WTC11 (cell line): Measurements from ENCODE around the gene CH25H. TPM values are rescaled to one million over a fixed set of nuclear protein-coding genes. Genes with fewer than 3 reads are reported as not detected.
"Not testable (repeated sequence)": the region's sequence is repeated elsewhere in the genome, so short reads cannot be mapped to it uniquely, and the experiment has no call there.

ENCODE experiments used
- ATAC-seq: fragments of 200-7000 bp; cut with Tn5 transposase; 2 replicates; pipeline ENCODE4 v1.10.0; 2021; ENCODE audit warnings: mild to moderate bottlenecking, moderate library complexity
- CTCF ChIA-PET: fragments of 300-600 bp; sonication (Branson Sonifier 250); formaldehyde crosslinking; loops from one replicate; lab custom pipeline; 2021; ENCODE audit warnings: antibody characterized with exemption; lab: Charles Lee
- POLR2A ChIA-PET: fragments of 350-600 bp; sonication (Branson Sonifier 250); formaldehyde crosslinking; loops from one replicate; lab custom pipeline; 2021; ENCODE audit warnings: antibody characterized with exemption; lab: Charles Lee
- DNase-seq: peaks from one replicate; pipeline ENCODE4 v3.0.0; 2021; ENCODE audit warnings: low spot score
- H3K27ac Mint-ChIP-seq: 2 replicates; pipeline ENCODE4 v1.8.0; 2021; ENCODE audit warnings: mixed read lengths
- H3K27me3 Mint-ChIP-seq: 2 replicates; pipeline ENCODE4 v1.8.0; 2021; ENCODE audit warnings: low read depth, mild to moderate bottlenecking, moderate library complexity, mixed read lengths
- H3K36me3 Mint-ChIP-seq: 2 replicates; pipeline ENCODE4 v1.8.0; 2021; ENCODE audit warnings: mixed read lengths
- H3K4me1 Mint-ChIP-seq: 2 replicates; pipeline ENCODE4 v1.8.0; 2022; ENCODE audit warnings: mixed read lengths
- H3K4me3 Mint-ChIP-seq: 2 replicates; pipeline ENCODE4 v1.8.0; 2021; ENCODE audit warnings: mild to moderate bottlenecking, moderate library complexity, mixed read lengths
- H3K9me3 Mint-ChIP-seq: 2 replicates; pipeline ENCODE4 v1.8.0; 2021; ENCODE audit warnings: mixed read lengths
- ESRRA ChIP-seq: sonication (generic); formaldehyde crosslinking; IDR thresholded peaks from 2 replicates; pipeline ENCODE4 v1.8.1; 2022; ENCODE audit warnings: mild to moderate bottlenecking, missing genetic modification reagents, borderline replicate concordance
- FOXK1 ChIP-seq: sonication (generic); formaldehyde crosslinking; IDR thresholded peaks from 2 replicates; pipeline ENCODE4 v1.8.0; 2022; ENCODE audit warnings: mild to moderate bottlenecking, moderate library complexity, missing genetic modification reagents
- GRHL2 ChIP-seq: fragments of 250-450 bp; sonication (Bioruptor Pico); IDR thresholded peaks from 2 replicates; pipeline ENCODE4 v1.8.0; 2022; ENCODE audit warnings: mild to moderate bottlenecking, moderate library complexity; ENCODE audit not compliant: insufficient replicate concordance, severe bottlenecking
- NFATC4 ChIP-seq: fragments of 250-450 bp; sonication (Bioruptor Pico); IDR thresholded peaks from 2 replicates; pipeline ENCODE4 v1.9.0; 2021; ENCODE audit warnings: mild to moderate bottlenecking
- NR2C2 ChIP-seq: sonication (generic); formaldehyde crosslinking; IDR thresholded peaks from 2 replicates; pipeline ENCODE4 v1.8.0; 2022; ENCODE audit warnings: mild to moderate bottlenecking, missing genetic modification reagents
- NR3C1 ChIP-seq: sonication (generic); formaldehyde crosslinking; conservative IDR thresholded peaks from 2 replicates; pipeline ENCODE4 v1.8.1; 2023; ENCODE audit warnings: low read depth, mild to moderate bottlenecking, missing genetic modification reagents
- OVOL2 ChIP-seq: fragments of 250-450 bp; sonication (Bioruptor Pico); IDR thresholded peaks from 2 replicates; pipeline ENCODE4 v1.9.0; 2021; ENCODE audit warnings: mild to moderate bottlenecking, borderline replicate concordance
- RELA ChIP-seq: sonication (generic); formaldehyde crosslinking; IDR thresholded peaks from 2 replicates; pipeline ENCODE4 v1.8.1; 2022; ENCODE audit warnings: missing genetic modification reagents, mild to moderate bottlenecking, borderline replicate concordance
- RORB ChIP-seq: fragments of 250-450 bp; sonication (Bioruptor Pico); IDR thresholded peaks from 2 replicates; pipeline ENCODE4 v1.9.0; 2021; ENCODE audit warnings: mild to moderate bottlenecking
- SOX15 ChIP-seq: fragments of 250-450 bp; sonication (Bioruptor Pico); IDR thresholded peaks from 2 replicates; pipeline ENCODE4 v1.9.0; 2021; ENCODE audit warnings: mild to moderate bottlenecking
- SP1 ChIP-seq: sonication (generic); formaldehyde crosslinking; conservative IDR thresholded peaks from 2 replicates; pipeline ENCODE4 v1.8.1; 2022; ENCODE audit warnings: missing genetic modification reagents
- TCF7 ChIP-seq: sonication (generic); formaldehyde crosslinking; IDR thresholded peaks from 2 replicates; pipeline ENCODE4 v1.8.0; 2022; ENCODE audit warnings: mild to moderate bottlenecking, low read depth, missing genetic modification reagents, moderate library complexity
- TP53 ChIP-seq: sonication (generic); formaldehyde crosslinking; IDR thresholded peaks from 2 replicates; pipeline ENCODE4 v1.8.1; 2023; ENCODE audit warnings: mild to moderate bottlenecking, missing genetic modification reagents
- USF1 ChIP-seq: sonication (generic); formaldehyde crosslinking; IDR thresholded peaks from 2 replicates; pipeline ENCODE4 v1.8.0; 2022; ENCODE audit warnings: mild to moderate bottlenecking, missing genetic modification reagents
- ZBTB21 ChIP-seq: sonication (generic); formaldehyde crosslinking; IDR thresholded peaks from 2 replicates; pipeline ENCODE4 v1.8.1; 2023; ENCODE audit warnings: mild to moderate bottlenecking, missing genetic modification reagents, borderline replicate concordance
- ZMAT4 ChIP-seq: fragments of 250-450 bp; sonication (Bioruptor Pico); IDR thresholded peaks from 2 replicates; pipeline ENCODE4 v1.9.0; 2021; ENCODE audit warnings: mild to moderate bottlenecking
- ZNF317 ChIP-seq: sonication (generic); formaldehyde crosslinking; IDR thresholded peaks from 2 replicates; pipeline ENCODE4 v1.8.1; 2023; ENCODE audit warnings: low read depth, mild to moderate bottlenecking, moderate library complexity, missing genetic modification reagents, borderline replicate concordance
- ZNF416 ChIP-seq: fragments of 250-450 bp; sonication (Bioruptor Pico); IDR thresholded peaks from 2 replicates; pipeline ENCODE4 v1.9.0; 2021; ENCODE audit warnings: mild to moderate bottlenecking, inconsistent platforms
- ZNF425 ChIP-seq: fragments of 250-450 bp; sonication (Bioruptor Pico); conservative IDR thresholded peaks from 2 replicates; pipeline ENCODE4 v1.9.0; 2021; ENCODE audit warnings: mild to moderate bottlenecking
- total RNA-seq: library from RNA; stranded (reverse); gene quantifications from 3 replicates; pipeline ENCODE4 v1.2.3, GENCODE V29; 2021
- TF ChIP-seq, protein P1 (sequence below): sonication (generic); formaldehyde crosslinking; IDR thresholded peaks from 2 replicates; pipeline ENCODE4 v1.8.0; 2022; ENCODE audit warnings: mild to moderate bottlenecking, missing genetic modification reagents

Gene CH25H
- total RNA-seq, 1 experiment from 2014 or later: not detected

DNA sequence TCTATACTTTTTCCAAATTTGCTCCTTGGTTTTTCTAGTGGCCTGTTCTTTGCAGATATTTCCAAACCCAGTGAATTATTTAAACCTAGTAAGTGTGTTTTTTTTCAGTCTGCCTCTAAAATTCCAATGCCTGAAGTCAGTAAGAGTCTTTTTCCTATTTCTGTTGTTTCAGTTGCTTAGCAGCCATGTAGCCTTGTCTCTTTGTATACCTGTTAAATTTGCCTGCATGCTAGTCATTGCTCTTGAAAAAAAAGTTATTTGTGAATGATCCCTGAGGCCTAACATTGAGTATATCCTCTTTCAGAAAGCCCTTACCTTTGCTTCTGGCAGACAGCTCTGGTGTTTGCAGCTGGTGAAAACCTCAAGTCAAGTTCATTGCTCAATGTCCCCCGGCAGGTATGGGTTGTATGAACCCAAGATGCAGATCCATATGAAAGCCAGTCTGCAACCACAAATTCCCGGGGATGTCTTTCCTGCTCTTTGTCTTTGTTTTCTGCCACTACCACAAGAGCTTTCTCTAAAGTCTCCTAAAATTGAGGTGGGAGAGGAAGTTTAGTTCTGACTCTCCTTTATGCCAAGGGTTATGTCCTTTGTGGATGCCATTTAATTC lies 35.7 kb downstream of the CH25H start:
- CTCF ChIA-PET: no interaction called here
- DNase-seq (no peak), ATAC-seq (peak; percentile 69)
- H3K27ac Mint-ChIP-seq: no peak overlapping the region
- H3K9me3 Mint-ChIP-seq: no peaks in the 10 kb centered on the region
- no peaks in the 10 kb centered on the region for H3K36me3 Mint-ChIP-seq
- POLR2A ChIA-PET: no interaction called here
- TF ChIP-seq RELA (no peak), ZNF317 (CRISPR knock-in tag) (peak; percentile 62; the same call in 1 of the 2 replicates), ZBTB21 (CRISPR knock-in tag) (no peak)
- no peak overlapping the region for H3K4me3 Mint-ChIP-seq
- peaks cover 18% of the 10 kb centered on the region for H3K4me1 Mint-ChIP-seq
- no peaks in the 10 kb centered on the region for H3K27me3 Mint-ChIP-seq

GRCh38 chr10:89168354-89168900 lies 38.7 kb downstream of the CH25H start:
- peaks cover 18% of the 10 kb centered on the region for H3K4me1 Mint-ChIP-seq
- H3K36me3 Mint-ChIP-seq, POLR2A ChIA-PET, H3K4me3 Mint-ChIP-seq, CTCF ChIA-PET, DNase-seq, H3K27ac Mint-ChIP-seq, H3K9me3 Mint-ChIP-seq, H3K27me3 Mint-ChIP-seq, ATAC-seq: not testable (repeated sequence)

DNA sequence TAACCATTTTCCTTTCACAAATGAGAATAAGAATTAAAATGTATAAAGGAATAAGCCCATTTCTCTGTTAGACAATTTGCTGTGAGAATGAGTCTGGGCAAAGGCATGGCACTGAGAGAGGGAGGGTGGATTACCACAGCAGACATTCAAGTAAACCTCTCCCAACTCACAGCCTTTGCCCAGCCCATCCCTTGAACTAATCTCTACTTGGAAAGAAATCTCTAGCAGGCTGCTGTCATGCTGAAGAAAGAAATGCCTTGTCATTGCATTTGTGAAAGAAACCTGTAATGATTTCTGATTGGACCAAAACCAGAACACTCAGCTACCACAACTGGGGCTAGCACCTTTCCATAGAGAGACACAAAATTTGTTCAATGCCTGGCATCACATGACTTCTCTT lies 39.2 kb downstream of the CH25H start:
- TF ChIP-seq NR3C1 (CRISPR knock-in tag) (no peak), RORB (CRISPR knock-in tag) (no peak), OVOL2 (CRISPR knock-in tag) (no peak), NR2C2 (CRISPR knock-in tag) (no peak), ZBTB21 (CRISPR knock-in tag) (no peak), TP53 (CRISPR knock-in tag) (no peak), USF1 (no peak), FOXK1 (CRISPR knock-in tag) (no peak), SP1 (CRISPR knock-in tag) (no peak), TCF7 (CRISPR knock-in tag) (no peak), NFATC4 (CRISPR knock-in tag) (no peak), ZNF416 (no peak), GRHL2 (no peak), ZMAT4 (CRISPR knock-in tag) (no peak), ZNF317 (CRISPR knock-in tag) (no peak), ESRRA (CRISPR knock-in tag) (no peak), SOX15 (CRISPR knock-in tag) (no peak), ZNF425 (CRISPR knock-in tag) (no peak)
- TF ChIP-seq, protein P1, sequence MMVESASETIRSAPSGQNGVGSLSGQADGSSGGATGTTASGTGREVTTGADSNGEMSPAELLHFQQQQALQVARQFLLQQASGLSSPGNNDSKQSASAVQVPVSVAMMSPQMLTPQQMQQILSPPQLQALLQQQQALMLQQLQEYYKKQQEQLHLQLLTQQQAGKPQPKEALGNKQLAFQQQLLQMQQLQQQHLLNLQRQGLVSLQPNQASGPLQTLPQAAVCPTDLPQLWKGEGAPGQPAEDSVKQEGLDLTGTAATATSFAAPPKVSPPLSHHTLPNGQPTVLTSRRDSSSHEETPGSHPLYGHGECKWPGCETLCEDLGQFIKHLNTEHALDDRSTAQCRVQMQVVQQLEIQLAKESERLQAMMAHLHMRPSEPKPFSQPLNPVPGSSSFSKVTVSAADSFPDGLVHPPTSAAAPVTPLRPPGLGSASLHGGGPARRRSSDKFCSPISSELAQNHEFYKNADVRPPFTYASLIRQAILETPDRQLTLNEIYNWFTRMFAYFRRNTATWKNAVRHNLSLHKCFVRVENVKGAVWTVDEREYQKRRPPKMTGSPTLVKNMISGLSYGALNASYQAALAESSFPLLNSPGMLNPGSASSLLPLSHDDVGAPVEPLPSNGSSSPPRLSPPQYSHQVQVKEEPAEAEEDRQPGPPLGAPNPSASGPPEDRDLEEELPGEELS: no peak
- DNase-seq: no peak
- peaks cover 14% of the 10 kb centered on the region for H3K4me1 Mint-ChIP-seq
- no peak for ATAC-seq
- ChIA-PET POLR2A (no interaction called here), CTCF (no interaction called here)
- H3K9me3 Mint-ChIP-seq: no peaks in the 10 kb centered on the region
- H3K4me3 Mint-ChIP-seq: no peak overlapping the region
- H3K27me3 Mint-ChIP-seq: no peaks in the 10 kb centered on the region
- no peak overlapping the region for H3K27ac Mint-ChIP-seq
- no peaks in the 10 kb centered on the region for H3K36me3 Mint-ChIP-seq
